GM15510 (cell line): ENCODE data around the gene RAB15.

Source experiments
- POLR2A ChIP-seq: IDR thresholded peaks from 3 replicates; pipeline ENCODE4 v1.6.1; 2011; ENCODE audit warnings: borderline replicate concordance; ENCODE audit not compliant: insufficient read length; ENCODE audit errors: extremely low read depth

RAB15 gene

GRCh38 chr14:64953310-64953654, 18.9 kb downstream of the RAB15 start:
- TF ChIP-seq POLR2A = no peak

- no peak for TF ChIP-seq POLR2A
Measured at GRCh38 chr14:64952598-64953309, 19.4 kb downstream of the RAB15 start.

- TF ChIP-seq POLR2A = no peak
Measured at GRCh38 chr14:64951724-64952123, 20.4 kb downstream of the RAB15 start.

- TF ChIP-seq POLR2A = no peak
Measured at GRCh38 chr14:64951291-64951690, 20.8 kb downstream of the RAB15 start.

- no peak for TF ChIP-seq POLR2A
Measured at GRCh38 chr14:64950889-64951288, 21.2 kb downstream of the RAB15 start.

GRCh38 chr14:64948612-64949210, 23.4 kb downstream of the RAB15 start:
- no peak for TF ChIP-seq POLR2A

- TF ChIP-seq POLR2A = no peak
Measured at GRCh38 chr14:64947710-64948611, 24.2 kb downstream of the RAB15 start.

GRCh38 chr14:64946310-64947045, 25.7 kb downstream of the RAB15 start:
- no peak for TF ChIP-seq POLR2A

GRCh38 chr14:64945431-64946178, 26.5 kb downstream of the RAB15 start:
- no peak for TF ChIP-seq POLR2A

GRCh38 chr14:64944861-64945260, 27.3 kb downstream of the RAB15 start:
- TF ChIP-seq POLR2A = no peak

GRCh38 chr14:64944041-64944440, 28.1 kb downstream of the RAB15 start:
- TF ChIP-seq POLR2A = no peak

- TF ChIP-seq POLR2A = no peak
Measured at GRCh38 chr14:64943556-64943955, 28.6 kb downstream of the RAB15 start.

- TF ChIP-seq POLR2A = no peak
Measured at GRCh38 chr14:64942531-64943111, 29.5 kb downstream of the RAB15 start, which contains the start of gene GPX2. TSS of gene GPX2 (minus strand) at chr14:64942745. CDS start at chr14:64942726, 19 bp downstream.

GRCh38 chr14:64940336-64940910, 31.7 kb downstream of the RAB15 start:
- TF ChIP-seq POLR2A = no peak

- TF ChIP-seq POLR2A = no peak
Measured at GRCh38 chr14:64939817-64940190, 32.3 kb downstream of the RAB15 start.
